HG03378 (cell line): ENCODE results near the gene PDZD2.
"Not testable (repeated sequence)": the region's sequence is repeated elsewhere in the genome, so short reads cannot be mapped to it uniquely, and the experiment has no call there.

Experiments used
- ATAC-seq: cut with Tn5 transposase; IDR thresholded peaks from one replicate; pipeline ENCODE4 v1.9.1; 2021; ENCODE audit warnings: mild to moderate bottlenecking, moderate library complexity; ENCODE audit not compliant: unreplicated experiment

The PDZD2 gene

DNA sequence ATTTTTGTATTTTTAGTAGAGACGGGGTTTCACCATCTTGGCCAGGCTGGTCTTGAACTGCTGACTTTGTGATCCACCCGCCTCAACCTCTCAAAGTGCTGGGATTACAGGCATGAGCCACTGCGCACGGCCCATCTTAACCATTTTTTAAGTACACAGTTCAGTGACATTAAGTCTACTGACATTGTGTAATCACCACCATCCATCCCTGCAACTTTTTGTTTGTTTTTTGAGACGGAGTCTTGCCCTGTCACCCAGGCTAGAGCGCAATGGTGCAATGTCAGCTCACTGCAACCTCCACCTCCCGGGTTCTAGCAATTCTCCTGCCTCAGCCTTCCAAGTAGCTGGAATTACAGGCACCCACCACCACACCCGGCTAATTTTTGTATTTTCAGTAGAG lies 480.0 kb downstream of the PDZD2 start:
- ATAC-seq = not testable (repeated sequence)

DNA sequence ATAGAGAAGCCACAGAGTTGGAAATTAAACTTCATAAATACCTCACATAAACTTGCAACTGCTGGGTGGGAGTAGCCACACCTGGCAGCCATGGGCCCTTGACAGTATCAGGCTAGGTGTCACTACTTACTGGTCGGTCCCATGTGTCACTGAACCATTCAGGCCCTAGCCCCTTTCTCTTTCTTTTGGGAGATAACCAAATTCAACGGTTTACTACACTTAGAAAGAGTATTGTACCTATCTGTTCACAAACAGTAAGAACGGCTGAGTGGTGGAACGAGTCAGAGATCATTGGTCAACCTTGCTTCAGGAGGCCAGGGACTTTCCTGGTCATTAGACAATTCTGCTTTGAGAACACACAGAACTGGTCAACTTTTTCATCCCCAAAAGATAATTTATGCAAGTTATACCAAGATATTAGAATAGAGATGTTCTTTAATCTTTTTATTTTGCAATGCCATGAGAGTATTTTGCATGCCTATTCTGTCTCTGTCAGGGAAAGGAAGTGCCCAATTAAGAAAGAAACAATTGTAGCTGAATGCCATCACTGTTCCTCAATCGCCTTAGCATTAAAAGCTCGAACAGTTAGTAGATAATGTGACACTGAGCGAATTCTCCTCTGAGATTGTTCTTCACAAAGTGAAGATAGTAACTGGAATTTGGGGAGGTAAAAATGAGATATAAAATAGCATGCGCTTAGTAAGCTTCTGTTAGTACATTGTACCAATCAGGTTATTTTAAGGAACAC lies 484.3 kb downstream of the PDZD2 start:
- peak; percentile 64 for ATAC-seq

DNA sequence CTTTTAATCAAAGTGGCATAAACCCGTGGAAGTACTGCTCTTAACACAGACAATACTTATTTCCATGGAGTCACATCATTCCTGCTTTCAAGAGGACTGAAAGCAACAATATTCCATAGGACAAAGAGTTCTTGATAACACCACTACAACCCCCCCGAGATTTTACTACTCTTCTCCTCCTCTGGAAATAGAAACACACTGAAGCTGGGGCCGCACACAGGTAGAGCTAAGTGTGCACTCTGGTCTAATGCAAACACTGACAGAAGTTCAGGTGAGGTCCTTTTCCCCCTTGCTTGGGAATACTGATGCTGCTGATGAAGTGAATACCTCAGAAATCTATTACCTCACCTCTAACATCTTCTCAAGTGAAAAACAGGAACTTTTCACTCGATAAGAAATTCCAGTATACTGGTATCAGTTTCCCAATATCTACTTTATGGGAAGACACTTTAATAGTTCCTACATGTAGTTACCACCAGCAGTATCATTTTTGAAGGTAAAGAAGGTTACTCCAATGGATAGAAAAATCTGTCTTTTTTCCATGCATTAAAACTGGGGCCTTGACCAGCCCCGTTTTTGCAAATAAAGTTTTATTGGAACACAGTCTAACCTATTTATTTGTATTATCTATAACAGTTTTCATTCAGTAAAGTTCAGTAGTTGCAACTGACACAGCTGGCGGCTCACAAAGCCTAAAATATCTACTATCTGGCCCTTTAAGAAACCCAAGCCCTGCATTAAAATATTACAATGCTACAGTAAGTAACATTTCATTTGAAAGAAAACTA lies 485.2 kb downstream of the PDZD2 start:
- ATAC-seq = no peak

DNA sequence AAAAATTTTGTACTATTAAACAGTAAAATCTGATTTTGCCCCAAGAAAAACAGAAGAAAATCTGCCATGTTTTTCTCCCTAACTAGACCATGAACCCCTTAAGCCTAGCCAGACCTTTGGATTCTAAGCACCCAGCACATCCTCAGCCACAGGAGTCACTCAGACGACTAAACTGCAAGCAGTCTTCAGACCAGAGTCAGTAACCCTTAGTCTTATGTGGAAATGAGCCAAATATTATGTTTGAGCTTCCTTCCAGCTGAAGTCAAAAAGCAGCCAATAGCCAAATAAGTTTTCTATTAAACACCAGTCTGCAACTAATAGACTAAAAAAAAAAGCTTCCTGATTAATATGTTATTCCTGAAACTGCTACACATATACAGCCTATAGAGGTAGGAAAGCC lies 487.8 kb downstream of the PDZD2 start:
- no peak for ATAC-seq

DNA sequence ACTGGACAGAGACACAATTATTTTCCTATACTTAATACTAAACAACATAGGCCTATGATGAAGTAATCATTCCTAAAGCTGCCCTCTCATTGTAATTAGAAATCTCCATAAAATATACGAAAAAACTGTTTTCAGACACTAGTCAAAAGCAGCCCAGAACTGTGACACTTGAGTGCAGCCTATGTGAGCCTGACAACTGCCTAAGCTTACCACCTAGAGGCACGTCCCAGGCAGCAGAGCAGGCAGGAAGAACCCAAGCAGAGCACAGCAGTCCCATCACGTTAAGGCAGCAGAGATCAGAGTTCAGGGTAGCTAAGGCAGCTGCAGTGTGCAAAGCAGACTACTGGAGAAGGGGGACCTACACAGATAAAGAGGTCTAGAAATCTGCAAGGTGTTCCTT lies 488.8 kb downstream of the PDZD2 start:
- ATAC-seq = no peak

DNA sequence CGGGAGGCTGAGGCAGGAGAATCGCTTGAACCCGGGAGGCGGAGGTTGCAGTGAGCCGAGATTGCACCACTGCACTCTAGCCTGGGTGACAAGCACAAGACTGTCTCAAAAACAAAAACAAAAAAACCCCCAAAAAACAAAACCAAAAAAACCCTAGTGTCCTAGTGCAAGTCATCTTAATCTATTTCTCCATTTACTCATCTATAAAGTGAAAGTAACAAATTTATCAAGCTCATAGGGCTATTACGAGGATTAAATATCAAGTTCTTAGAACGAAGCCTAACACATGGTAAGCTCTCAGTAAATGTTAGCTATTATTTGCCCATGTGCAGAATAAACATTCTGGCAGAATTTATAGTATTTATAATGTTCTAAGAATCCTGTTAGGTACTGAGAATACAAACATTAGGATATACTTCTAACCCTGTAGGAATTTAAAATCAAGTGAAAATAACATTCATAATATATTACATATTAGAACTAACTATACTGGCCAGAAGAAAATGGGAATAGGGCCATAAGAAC lies 490.2 kb downstream of the PDZD2 start:
- ATAC-seq = no peak

DNA sequence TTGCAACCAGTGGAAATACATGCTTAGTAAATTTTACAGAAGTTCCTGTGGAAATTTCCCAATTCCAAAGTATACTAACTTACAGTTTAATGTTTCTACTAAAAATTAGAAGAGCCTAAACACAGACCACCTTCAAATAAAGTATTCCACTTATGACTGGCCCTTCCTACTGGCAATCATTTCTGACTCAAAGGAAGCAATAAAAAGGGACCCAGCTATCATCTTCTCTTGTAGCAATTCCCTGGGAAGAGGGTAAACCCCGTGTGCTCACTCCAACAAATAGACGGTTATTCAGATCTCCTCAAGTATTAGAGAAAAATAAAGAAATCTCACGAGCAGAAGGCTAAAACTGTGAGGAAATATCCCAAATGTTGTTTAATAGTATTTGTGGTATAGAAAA lies 491.9 kb downstream of the PDZD2 start:
- no peak for ATAC-seq

DNA sequence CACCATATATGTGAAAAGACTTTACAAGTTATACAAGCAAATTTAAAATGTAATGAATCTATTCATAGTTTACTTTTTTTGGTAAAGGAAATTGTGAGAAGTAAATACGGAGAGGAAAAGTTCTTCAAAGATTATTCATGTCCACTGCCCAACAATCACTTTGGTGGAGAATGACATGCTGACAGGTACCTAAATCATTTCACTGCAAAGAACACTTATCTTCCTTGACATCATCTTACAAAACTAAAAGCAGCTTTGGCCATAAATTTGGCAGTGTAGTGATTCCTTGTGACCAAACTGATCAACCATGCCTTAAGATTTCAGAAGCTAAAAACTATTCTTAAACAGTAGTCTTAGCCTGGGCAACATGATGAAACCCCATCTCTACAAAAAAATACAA lies 492.7 kb downstream of the PDZD2 start:
- ATAC-seq = no peak

DNA sequence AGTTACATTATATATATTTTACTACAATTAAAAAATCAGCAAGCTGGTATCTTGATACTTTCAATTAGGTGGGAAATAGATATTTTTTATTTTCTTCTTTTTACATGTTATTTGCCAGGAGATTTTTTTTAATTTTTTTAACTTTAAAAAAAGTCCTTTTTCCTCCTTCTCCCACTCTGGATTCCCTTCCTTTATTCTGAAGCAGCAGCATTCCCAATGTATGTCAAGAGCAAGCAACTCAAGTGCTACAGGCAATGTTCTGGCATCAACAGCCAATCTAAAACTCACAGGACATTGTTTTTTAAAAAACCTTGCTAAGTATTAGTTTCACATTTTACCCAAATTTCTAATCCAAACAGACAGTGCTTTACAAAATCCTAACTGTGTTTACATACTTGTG lies 493.8 kb downstream of the PDZD2 start:
- no peak for ATAC-seq

DNA sequence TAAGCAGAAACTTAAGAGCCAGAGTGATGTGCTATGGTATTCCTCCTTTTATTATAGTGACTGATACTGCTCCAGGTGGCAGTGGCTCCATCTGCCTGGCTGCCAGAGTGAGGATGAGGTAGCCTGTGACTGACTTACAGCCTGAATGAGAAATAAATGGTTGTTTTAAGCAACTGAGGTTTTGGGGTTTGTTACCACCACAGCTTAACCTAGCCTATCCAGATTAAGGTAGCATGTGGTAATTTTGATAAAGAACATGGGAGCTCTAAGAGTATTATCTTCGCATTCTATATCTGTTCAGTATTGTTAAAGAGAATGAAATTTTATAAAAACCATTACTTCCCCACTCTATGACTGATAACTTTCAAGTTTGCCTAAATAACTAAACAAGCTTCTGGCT lies 496.2 kb downstream of the PDZD2 start:
- ATAC-seq = no peak

DNA sequence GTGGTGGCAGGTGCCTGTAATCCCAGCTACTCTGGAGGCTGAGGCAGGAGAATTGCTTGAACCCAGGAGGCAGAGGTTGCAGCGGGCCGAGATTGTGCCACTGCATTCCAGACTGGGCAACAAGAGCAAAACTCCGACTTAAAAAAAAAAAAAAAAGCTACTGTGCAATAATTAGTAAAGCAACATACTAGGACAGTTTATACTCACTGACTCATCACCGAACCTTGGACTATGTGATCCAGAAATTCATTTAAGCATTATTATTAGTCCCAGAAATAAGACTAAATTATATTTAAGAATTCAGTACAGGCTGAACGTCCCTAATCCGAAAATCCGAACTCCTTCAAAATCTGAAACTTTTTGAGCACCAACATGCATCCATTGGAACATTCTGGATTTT lies 497.4 kb downstream of the PDZD2 start:
- no peak for ATAC-seq

DNA sequence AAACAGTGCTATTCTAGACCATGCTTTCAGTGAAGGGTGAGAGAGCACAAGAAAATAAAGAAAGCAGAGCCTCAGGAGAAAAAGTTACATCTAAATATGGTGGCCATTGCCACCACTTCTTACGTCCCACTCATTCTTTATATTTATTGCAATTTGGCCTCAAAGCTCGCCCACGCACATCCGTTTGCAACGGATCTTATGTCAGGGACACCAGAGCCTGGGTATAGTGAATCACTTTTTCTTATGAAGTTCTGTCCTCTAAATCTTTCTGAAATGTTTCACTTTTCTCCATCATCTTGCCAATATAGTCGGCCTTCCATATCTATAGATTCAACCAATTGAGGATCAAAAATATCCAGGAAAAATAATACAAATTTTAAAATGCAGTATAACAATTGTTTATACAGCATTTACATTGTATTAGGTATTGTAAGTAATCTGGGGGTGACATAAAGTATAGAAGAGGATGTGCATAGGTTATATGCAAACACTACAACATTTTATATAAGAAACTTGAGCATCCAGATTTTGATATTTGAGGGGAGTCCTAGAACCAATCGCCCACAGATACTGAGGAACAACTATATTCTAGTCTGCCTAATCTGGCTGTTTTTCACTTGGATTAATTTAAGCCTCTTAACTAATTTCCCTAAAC lies 500.0 kb downstream of the PDZD2 start:
- ATAC-seq = no peak

DNA sequence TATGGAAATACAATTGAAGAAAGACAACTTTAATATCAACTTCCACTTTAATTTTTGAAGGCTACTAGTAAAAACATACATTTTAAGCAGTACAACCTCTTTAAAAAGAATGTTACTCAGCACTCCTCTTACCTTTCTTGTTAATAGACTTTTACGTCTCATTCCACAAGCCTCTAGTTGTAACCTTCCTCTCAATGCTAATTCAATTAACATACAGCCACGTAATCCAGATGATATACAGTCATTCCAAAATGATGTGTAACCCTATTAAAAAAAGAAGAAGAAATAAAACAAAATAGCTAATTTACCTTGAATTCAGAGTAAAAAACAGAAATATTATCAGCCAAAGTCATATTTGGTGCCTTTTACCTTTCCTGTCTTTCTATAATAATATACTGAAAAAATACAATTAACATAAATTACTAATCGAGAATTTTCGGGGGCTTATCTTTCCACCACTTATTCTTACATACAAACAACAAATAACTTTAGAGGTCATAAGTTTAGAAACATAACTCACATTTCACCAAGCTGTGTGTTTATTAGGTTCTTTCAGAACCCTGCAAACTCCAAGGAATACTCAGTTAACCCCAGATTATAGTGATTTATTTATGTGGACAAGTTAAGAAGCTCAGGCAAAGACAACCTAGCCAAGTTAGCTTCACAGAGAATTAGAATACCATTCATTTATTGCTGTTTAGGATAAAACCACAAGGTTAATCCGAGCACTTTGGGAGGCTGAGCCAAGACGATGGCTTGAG lies 504.9 kb downstream of the PDZD2 start:
- ATAC-seq = no peak

DNA sequence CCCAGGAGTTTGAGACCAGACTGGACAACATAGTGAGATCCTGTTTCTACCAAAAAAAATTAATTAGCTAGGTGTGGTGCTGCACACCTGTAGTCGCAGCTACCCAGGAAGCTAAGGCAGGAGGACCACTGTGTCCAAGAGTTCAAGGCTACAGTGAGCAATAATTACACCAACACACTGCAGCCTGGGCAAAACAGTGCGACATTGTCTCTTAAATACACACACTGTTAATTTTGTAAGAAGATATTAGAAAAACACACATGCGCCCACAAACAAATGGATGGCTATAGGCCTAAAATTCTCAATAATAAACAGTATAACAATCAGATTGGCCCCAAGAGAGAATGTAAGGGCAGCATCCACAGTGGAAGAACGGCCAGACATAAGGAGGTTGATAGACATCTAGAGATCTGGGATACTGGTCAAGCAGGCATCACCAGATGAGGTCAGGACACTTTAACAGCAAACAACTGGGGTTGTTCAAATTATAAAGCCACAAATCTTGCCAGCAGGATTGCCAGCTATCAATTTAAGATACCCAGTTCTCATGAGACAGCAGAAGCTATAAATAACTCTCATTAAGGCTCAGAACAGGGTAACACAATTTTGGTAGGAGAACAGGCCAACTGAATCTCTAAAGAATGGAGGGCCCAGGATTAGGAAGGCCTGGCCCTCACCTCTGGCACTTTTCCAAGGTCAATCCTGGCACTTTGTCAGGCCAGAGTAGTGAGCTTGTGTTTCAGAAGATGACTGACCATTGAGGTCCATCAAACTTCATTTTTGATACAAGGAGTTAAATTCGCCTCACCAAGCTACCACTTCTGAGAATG lies 505.7 kb downstream of the PDZD2 start:
- no peak for ATAC-seq

DNA sequence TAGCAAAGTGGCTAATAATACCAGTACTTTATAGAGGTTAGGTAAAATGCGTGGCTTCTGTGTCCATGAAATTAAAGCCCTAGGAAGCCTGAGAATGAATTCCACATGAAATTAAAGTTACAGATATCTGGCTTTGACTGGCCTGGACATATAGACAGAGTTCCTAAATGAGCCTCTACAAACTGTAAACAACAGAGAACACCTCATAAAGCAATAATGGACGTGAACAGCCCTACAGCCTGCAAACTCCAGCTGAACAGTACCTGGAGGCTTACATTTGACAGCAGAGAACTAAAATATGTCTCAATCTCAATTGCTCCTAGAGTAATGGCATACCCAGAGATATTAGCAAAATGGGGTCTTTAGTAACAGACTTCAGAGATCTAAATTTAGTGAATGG lies 506.4 kb downstream of the PDZD2 start:
- no peak for ATAC-seq

DNA sequence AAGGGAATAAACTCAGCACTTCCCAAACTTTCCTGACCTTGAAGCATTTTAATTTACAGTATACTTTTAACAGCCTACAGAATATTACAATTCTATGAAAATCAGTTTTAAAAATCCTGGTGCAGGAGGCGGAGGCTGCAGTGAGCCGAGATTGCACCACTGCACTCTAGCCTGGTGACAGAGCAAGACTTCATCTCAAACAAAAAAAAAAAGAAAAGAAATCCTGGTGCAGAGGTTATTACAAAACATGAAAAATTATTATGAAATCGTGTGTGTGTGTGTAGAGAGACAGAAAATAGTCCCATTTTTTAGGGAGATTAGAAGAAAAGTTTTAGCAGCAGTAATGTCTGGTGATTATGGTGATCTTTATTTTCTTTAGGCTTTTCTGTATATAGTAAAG lies 508.3 kb downstream of the PDZD2 start:
- no peak for ATAC-seq

DNA sequence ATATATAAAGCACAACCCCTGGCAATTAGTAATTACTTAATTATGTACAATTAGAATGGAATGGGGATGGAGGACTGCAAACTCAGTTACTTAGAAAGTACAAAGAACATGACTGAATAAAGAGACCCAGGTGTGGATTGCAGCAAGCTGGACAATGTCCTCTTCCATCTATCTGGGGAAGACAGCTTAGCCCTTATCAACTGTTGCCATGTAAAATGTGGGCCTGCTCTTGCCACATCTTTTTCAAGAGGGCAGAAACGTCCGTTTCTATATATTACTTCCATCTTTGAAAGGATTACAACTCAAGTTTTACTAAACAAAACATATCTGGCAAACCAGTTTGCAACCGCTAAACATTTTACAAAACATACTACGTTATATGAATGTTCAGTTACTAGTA lies 509.0 kb downstream of the PDZD2 start:
- ATAC-seq = no peak

DNA sequence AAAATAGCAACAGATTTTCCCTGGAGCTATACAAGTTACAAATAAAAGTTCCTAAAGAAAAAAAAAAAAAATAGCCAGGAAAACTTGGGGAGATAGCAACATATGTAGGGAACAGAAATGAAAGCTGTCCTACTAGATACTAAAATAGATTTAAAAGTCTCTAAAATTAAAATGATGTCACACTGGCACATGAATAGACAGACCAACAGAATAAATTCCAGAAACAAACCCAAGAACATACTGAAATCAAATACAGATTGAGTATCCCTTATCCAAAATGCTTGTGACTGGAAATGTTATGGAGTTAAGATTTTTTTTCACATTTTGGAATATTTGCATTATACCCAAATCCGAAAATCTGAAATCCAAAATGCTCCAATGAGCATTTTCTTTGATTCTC lies 511.4 kb downstream of the PDZD2 start:
- no peak for ATAC-seq

DNA sequence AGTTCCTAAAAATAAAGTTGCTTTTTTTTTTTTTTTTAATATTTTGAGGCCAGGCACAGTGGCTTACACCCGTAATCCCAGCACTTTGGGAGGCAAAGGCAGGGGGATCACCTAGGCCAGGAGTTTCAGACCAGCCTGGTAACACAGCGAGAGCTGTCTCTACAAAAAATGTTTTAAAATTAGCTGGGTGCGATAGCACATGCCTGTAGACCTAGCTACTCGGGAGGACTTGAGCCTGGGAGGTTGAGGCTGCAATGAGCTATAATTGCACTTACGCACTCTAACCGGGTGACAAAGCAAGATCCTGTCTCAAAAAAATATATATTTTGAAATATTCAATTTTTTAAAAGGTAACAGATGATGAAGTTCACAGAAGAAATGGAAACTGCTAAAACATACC lies 512.3 kb downstream of the PDZD2 start:
- no peak for ATAC-seq

DNA sequence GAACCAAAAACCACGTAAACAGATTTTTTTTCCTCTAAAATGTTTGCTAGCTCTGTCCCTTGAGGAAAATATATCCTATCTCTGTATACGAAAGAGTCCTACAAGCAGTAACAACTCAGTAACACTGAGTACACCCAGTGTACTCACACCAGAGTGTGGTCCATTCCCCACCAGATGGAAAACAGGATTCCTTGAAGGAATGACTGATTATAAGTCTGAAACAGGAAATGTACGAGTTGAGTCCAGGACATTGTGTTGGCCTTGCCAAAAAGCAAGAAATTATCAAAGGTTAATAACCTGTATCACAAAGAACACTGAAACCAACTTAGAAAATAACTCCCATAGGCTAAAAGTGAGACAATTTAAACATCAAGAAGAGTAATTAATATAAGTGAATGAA lies 514.8 kb downstream of the PDZD2 start:
- ATAC-seq = no peak
